AML-193 (cell line): ENCODE data around the gene WLS.
"Not testable (repeated sequence)": the region's sequence is repeated elsewhere in the genome, so short reads cannot be mapped to it uniquely, and the experiment has no call there.

Source experiments
- DNase-seq, 2 experiments: peaks; one replicate each; lab custom pipeline; 2025; lab: John Stamatoyannopoulos, UW

The WLS gene

GRCh38 chr1:68232289-68233148 lies at the start of gene WLS:
WLS (minus strand) TSS chr1:68232523; CDS start chr1:68232299, 224 bp downstream.
- no peak for DNase-seq

- DNase-seq, result no peak
Measured at GRCh38 chr1:68280286-68280685, 48.0 kb upstream of the WLS start.

DNA sequence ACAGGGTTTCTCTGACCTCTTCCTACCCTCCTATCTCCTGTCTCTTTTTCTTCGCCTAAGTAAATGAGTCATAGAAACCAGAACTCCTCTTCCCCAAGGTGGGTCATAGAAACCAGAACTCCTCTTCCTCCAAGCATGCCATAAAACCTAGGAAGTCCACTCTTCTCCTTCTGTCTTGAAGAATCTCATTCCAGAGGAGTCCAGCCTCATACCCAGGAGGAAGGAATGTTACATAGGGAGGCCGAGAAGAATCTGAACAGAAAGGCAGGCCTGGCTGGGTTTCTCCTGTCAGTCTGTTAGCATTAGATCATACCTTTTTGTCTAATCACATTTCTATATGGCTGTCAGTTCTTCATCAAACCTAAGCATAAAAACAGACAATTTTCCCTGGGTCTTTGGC lies 47.5 kb upstream of the WLS start:
- DNase-seq, result no peak

DNA sequence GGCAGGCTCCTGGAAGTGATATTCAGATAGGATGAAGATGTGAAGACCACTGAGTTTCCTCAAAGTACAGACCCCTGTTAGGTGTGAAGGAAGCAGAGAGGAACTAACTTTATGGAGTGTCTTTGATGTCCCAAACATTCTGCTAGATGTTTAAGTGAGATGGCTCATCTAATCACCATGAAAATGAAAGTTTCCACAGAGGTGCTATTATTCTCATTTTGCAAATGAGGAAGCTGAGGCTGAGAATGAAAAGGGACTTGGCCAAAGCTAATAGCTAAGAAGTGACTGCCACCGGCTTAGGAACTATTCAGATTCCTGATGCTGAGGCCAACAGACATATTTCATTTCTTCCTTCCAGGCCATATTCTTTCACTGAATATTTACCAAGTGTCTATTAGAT lies 45.9 kb upstream of the WLS start:
- no peak for DNase-seq

- DNase-seq, result no peak
Measured at GRCh38 chr1:68276448-68276847, 44.1 kb upstream of the WLS start.

DNA sequence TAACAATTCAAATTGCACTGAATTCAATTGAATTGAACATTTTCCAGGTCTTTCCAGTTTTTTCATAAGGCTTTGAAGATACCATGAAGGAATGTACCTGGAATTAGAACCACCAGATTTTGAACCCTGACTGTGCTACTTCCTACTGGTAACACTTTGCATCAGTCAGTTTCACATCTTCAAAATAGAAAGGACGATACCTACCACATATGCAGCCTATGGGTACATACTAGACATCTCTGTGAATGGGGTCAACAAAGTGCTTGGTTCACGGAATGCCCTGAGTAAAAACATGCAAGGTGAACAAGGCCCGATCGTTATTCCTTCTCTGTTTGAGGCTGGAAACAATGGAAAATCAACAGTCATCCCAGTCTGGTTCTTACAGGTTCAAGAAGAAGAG lies 41.2 kb upstream of the WLS start:
- no peak for DNase-seq

GRCh38 chr1:68271596-68271995 lies 39.3 kb upstream of the WLS start:
- no peak for DNase-seq

- DNase-seq, result peak; percentile 31 to 32
Measured at GRCh38 chr1:68270951-68271350, 38.6 kb upstream of the WLS start.

DNA sequence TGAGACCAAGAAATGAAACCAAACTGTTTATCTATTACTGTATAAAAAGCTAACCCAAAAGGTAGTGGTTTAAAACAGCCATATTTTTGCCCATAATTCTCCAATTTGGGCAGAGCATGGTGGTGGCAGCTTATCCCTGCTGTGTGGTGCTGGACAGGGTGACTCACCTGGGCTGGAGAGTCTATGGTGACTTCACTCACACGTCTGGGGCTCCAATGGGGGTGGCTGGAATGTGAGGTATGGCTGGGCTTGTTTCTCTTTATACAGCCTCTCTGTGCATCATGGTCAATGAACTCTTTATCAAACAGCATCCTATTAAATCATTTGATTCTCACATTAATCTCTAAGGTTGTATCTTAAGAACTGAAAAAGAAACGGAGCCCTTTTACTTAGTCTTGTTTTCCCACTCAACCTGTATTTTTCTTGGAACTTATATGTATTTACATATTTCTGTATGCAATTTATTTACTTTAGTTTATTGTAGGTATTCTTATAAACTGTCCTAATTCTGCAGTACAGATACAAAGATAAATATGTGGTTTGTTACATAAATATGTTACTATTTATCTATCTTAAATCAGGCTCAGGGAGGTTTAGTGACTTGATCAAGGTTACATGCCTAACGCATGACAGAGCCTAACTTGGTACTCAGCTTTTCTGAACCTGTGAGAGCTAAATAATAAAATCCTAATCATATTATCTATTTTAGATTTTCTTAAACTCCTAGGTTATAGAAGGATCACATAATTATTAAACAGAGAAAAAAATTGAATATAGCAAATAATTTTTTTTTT lies 37.5 kb upstream of the WLS start:
- no peak for DNase-seq

- peak; percentile 4 for DNase-seq
Measured at GRCh38 chr1:68268896-68269483, 36.7 kb upstream of the WLS start.

DNA sequence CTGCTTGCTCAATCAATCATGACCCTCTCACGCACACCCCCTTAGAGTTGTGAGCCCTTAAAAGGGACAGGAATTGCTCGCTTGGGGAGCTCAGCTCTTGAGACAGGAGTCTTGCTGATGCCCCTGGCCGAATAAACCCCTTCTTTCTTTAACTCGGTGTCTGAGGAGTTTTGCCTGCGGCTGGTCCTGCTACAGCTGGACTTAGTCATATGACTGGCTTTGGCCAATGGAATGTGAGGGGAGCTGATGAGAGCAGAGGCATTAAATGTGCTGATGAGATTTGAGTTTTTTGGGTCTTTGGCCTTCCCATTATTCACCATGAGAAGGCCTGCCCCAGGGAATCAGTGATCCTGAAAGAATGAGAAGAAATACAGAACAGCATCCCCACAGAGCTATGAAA lies 24.5 kb upstream of the WLS start:
- not testable (repeated sequence) for DNase-seq

DNA sequence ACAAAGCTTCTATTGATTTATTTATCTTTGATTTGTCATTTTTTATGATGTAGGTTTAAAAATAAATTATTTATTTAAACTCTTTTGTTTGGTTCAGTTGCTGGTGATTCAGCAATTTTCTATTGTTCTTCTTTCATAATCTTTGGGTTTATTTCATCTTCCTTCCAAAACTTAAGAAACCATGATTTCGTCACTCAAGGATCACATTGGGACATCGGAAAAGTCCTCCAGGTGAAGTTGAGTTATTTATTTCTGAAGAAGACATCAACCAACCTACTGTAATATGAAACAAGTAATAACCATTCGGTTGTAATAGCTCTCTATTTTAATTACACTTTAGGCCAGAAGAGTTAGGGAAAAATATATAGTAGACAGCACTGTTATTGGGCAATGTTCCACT lies 23.0 kb upstream of the WLS start:
- peak; percentile 27 to 31 for DNase-seq

DNA sequence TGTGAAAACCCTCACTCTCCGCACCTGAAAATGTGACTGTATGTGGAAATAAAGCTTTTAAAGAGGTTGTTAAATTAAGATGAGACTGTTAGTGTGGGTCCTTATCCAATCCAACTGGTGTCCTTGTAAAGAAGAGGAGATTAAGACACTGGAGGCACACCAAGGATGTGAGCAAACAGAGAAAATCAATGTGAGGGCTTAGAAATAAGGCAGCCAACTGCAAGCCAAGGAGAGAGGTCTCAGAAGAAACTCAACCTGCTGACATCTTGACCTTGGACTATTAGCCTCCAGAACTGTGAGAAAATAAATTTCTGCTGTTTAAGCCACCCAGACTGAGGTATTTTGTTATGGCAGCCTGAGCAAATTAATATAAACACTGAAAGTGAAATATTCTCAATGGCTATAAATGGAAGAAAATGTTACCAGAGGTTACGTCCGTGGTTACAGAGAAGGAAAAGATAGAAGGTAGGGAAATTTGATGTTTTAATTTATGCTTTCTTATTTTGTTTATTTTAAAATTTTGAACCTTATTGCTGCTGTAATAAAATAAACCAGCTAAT lies 22.4 kb upstream of the WLS start:
- DNase-seq, result no peak

DNA sequence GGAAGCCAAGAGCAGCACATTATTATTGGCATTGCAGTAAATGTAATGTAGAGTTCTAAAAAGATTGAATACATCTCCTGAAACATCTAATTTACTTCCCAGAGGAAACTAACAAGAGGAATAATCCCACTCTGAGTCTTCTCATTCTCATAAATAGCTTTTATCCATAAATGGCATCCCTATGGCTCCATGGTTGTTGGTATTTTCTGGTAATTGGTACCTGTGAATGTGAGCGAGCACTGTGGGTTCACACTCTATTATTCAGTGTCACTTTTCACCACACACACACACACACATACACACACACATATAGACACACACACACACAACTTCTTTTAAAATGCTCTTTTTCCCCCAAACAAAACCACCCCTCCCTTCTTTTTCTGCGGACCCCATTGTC lies 4.7 kb upstream of the WLS start:
- DNase-seq, result no peak

GRCh38 chr1:68234094-68234493 lies 1.8 kb upstream of the WLS start:
- DNase-seq, result no peak

GRCh38 chr1:68233202-68233601 lies 879 bp upstream of the WLS start:
- DNase-seq, result no peak

DNA sequence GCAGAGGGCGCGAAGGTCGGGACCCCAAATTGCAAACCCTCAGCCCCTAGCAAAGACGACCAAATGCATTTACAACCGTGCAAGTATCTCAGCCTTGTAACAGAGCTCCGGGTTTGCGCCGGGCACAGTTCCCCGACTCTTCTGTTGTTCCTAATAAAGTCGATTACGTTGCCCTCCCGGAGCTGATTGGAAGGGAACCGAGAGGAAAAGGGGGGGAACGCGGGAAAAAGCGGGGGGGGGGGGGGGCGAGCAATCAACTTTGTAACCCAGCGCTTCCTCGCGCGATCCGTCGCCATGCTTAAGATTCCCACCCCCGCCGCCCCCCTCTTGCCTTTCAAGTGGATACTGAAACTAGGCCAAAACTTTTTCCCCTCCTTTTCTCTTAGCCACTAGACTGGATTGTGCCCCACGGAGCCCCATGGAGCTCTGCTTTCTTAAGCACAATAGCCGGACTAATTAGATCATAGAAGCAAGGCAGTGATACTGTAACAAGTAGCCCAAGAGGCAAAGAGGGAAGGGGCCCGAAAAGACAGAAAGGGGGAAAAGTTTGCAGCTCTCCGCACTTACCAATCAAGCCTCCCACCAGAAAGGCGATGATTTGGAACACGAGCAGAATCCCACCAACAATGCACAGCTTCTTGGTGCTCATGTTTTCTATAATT lies 565 bp downstream of the WLS start:
- DNase-seq, result no peak

DNA sequence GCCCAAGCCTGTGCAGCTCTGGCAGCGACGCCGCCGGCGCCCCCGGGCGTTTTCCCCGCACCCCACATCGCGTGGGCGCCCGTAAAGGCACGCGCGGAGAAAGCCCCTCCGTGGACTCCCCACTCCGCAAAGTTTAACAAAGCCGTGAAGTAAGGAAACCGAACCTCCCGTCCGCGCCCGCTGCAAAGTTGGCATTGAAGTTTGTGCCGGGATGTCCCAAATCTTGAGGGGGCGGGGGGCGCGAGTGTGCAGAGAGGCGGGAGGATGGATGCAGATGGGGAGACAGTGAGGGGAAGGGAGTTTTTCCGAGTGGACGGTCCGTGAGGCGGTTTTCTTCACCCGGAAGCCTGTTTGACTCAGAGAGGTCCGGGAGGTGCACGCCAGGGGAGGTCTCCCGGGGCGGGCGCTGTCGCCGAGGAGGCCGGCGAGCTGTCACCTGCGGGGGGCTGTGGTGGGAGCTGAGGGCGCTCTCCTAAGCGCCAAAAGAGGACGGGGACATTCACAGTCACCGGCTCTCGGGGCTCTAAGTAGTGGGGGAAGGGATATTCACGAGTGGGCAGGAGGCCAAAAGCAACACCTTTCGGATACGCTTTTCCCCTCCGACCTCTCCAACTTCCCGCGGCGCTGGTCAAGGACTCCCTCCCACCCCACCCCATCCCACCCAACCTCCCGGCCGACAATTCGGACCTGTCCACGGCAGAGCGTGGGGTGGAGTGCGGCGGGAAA lies 1.3 kb downstream of the WLS start:
- no peak for DNase-seq

DNA sequence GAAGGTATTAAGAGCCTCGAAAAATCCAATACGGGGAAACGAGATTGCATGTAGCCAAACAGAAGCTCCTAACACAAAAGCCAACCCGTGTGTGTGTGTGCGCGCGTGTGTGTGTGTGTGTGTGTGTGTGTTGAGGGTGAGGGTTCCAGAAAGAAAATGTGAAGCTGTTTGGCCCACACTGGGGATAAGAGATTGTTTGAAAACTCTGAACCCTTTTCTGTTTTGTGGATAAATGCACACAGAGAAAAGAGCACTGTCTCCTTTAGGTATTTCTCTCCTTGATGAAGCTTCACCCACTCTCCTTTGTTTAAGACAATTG lies 1.9 kb downstream of the WLS start:
- no peak for DNase-seq

DNA sequence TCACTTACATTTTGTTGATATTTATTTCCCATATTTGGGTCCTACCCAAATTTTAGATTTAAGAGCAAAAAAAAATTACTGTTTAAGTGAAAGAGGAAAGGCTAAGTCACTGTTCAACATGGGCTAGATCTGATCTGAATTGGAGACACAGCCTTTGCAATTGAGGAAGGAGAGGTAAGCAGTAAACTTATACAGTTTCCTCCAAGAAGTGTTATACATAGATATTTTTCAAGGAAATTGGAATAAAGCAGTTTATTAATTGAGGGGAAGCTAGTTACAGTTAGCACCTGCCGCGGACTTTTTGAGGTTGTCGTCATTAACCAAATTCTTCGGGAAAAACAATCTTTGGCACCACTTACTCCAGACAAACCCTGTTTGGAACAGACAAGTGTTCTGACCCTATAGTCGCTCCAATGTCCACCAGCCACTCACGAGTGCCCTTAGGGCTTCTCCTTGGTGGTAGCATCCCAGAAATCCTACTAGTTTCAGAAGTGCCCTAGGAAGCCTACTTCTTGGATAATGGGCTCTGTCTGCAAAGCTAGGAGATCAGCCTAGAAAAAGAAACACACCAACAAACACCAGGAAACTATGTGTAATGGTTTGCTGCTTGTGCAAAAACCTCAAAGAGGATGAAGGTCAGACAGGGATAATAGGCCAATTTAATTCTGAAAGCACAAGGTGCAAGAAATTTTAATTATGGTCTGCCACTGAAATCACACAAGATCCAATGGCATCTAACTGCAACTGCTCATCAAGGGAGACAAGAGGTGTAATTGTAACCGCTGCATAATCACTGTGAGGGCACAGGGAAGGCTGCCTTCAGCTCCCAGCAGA lies 2.5 kb downstream of the WLS start:
- DNase-seq, result no peak

- peak in 1 of 2 experiments; percentile 2 for DNase-seq
Measured at GRCh38 chr1:68228851-68229250, 3.5 kb downstream of the WLS start.
